OCI-LY7 (cell line): ENCODE measurements around the gene RNF217. TPM values are rescaled to one million over a fixed set of nuclear protein-coding genes. Genes with fewer than 3 reads are reported as not detected.

Experiments used
- BruUV-seq: library from RNA; stranded (reverse); fragments of 400-500 nt; replicated peaks from 2 replicates; lab custom pipeline; 2021; lab: Mats Ljungman, UMichigan
- CTCF ChIA-PET: fragments of 300-600 bp; sonication (Branson Sonifier 250); formaldehyde crosslinking; loops from one replicate; lab custom pipeline; 2022; ENCODE audit warnings: antibody characterized with exemption; ENCODE audit not compliant: unreplicated experiment; lab: Charles Lee
- POLR2A ChIA-PET: fragments of 300-600 bp; sonication (Branson Sonifier 250); formaldehyde crosslinking; loops from one replicate; lab custom pipeline; 2022; ENCODE audit warnings: antibody characterized with exemption; lab: Charles Lee
- DNase-seq: peaks from one replicate; pipeline ENCODE4 v3.0.0-alpha.2; 2015; ENCODE audit warnings: low spot score
- H2AFZ ChIP-seq: fragments of 200-600 bp; sonication (generic), shearing (Covaris generic); 2 replicates; pipeline ENCODE4 v1.6.1; 2014; ENCODE audit warnings: mild to moderate bottlenecking, antibody characterized with exemption, low read length, moderate library complexity
- H3K27ac ChIP-seq: fragments of 200-600 bp; sonication (generic); 2 replicates; pipeline ENCODE4 v1.5.1; 2014; ENCODE audit warnings: mixed run types, low read depth, mild to moderate bottlenecking, moderate library complexity, low read length, inconsistent platforms; ENCODE audit not compliant: poor library complexity, severe bottlenecking
- H3K36me3 ChIP-seq: fragments of 200-600 bp; sonication (generic); 2 replicates; pipeline ENCODE4 v1.6.1; 2014; ENCODE audit warnings: mild to moderate bottlenecking, antibody characterized with exemption, low read length, moderate library complexity, mixed read lengths; ENCODE audit not compliant: insufficient read depth
- H3K4me1 ChIP-seq: fragments of 200-600 bp; sonication (generic); 2 replicates; pipeline ENCODE4 v1.5.1; 2014; ENCODE audit warnings: mild to moderate bottlenecking, low read length; ENCODE audit not compliant: insufficient read depth, poor library complexity, severe bottlenecking
- H3K4me2 ChIP-seq: fragments of 200-600 bp; sonication (generic); 2 replicates; pipeline ENCODE4 v1.6.1; 2014; ENCODE audit warnings: mild to moderate bottlenecking, low read length
- H3K4me3 ChIP-seq: fragments of 200-600 bp; sonication (generic); 2 replicates; pipeline ENCODE4 v1.5.1; 2014; ENCODE audit warnings: mild to moderate bottlenecking, low read depth, low read length; ENCODE audit not compliant: poor library complexity, severe bottlenecking
- H3K79me2 ChIP-seq: fragments of 200-600 bp; sonication (generic); 2 replicates; pipeline ENCODE4 v1.6.1; 2016; ENCODE audit warnings: low read depth, mild to moderate bottlenecking, low read length, moderate library complexity, mixed read lengths; ENCODE audit not compliant: insufficient read depth
- H3K9me2 ChIP-seq: fragments of 200-600 bp; sonication (generic); 2 replicates; pipeline ENCODE4 v1.6.1; 2016; ENCODE audit warnings: mild to moderate bottlenecking, low read length, mixed read lengths; ENCODE audit not compliant: insufficient read depth
- H3K9me3 ChIP-seq: fragments of 200-600 bp; sonication (generic); 2 replicates; pipeline ENCODE4 v1.6.1; 2014; ENCODE audit warnings: mild to moderate bottlenecking, mixed run types, low read length, mixed read lengths
- H4K20me1 ChIP-seq: fragments of 200-600 bp; sonication (generic); 2 replicates; pipeline ENCODE4 v1.6.1; 2014; ENCODE audit warnings: mild to moderate bottlenecking, antibody characterized with exemption, low read length, moderate library complexity, mixed read lengths; ENCODE audit not compliant: insufficient read depth
- CTCF ChIP-seq: fragments of 200-600 bp; sonication (generic); conservative IDR thresholded peaks from 2 replicates; pipeline ENCODE4 v1.5.1; 2014; ENCODE audit warnings: mild to moderate bottlenecking, antibody characterized with exemption, low read length, moderate library complexity, mixed read lengths
- EZH2phosphoT487 ChIP-seq: fragments of 200-600 bp; sonication (generic); IDR thresholded peaks from 2 replicates; pipeline ENCODE4 v1.6.1; 2018; ENCODE audit warnings: low read depth, borderline replicate concordance, mild to moderate bottlenecking, mixed run types, antibody characterized with exemption, low read length, moderate library complexity, mixed read lengths
- intact Hi-C: fragments of 100-400 bp; cut with micrococcal nuclease; formaldehyde crosslinking; loops from one replicate; pipeline ENCODE4 v1.10.0; 2022; ENCODE audit not compliant: unreplicated experiment
- total RNA-seq, 2 experiments: library from RNA; depleted of rRNA in 1 of 2; stranded (reverse); fragments of >200 nt in 1 of 2; shearing (Covaris generic) in 1 of 2; gene quantifications; 2 replicates each; pipeline ENCODE4 v1.2.3, GENCODE V29; 2014 to 2022

RNF217 gene
- total RNA-seq, 2 experiments from 2014 or later = not detected

GRCh38 chr6:124996411-124996810, 34.2 kb downstream of the RNF217 start:
- Histone ChIP-seq H3K36me3 (no peaks in the 10 kb centered on the region), H3K4me2 (no peak overlapping the region), H3K4me1 (no peaks in the 10 kb centered on the region), H3K9me3 (no peaks in the 10 kb centered on the region), H2AFZ (no peak overlapping the region), H3K4me3 (no peak overlapping the region), H3K9me2 (no peaks in the 10 kb centered on the region), H4K20me1 (no peaks in the 10 kb centered on the region), H3K79me2 (no peaks in the 10 kb centered on the region), H3K27ac (no peak overlapping the region)
- DNase-seq = no peak
- ChIA-PET CTCF (no interaction called here), POLR2A (interaction anchor here (0.6 kb wide), 2 partner anchors 20 to 23 kb away, joined by 4 read pairs; no protein-coding TSS in a partner anchor)
- intact Hi-C loops = no loop called here
- TF ChIP-seq EZH2phosphoT487 (no peak), CTCF (no peak)
- BruUV-seq = no TSS peak

GRCh38 chr6:124997196-124997875, 35.1 kb downstream of the RNF217 start:
- Histone ChIP-seq H3K4me3 (no peak overlapping the region), H3K36me3 (no peaks in the 10 kb centered on the region), H3K27ac (no peak overlapping the region), H2AFZ (no peak overlapping the region), H3K4me1 (no peaks in the 10 kb centered on the region), H4K20me1 (no peaks in the 10 kb centered on the region), H3K79me2 (no peaks in the 10 kb centered on the region), H3K9me2 (no peaks in the 10 kb centered on the region), H3K9me3 (no peaks in the 10 kb centered on the region), H3K4me2 (no peak overlapping the region)
- CTCF ChIA-PET = no interaction called here
- POLR2A ChIA-PET = interaction anchor here (0.6 kb wide), 1 partner anchor 452 kb away, joined by 3 read pairs; no protein-coding TSS in a partner anchor
- no peak for DNase-seq
- intact Hi-C loops = no loop called here
- BruUV-seq = no TSS peak
- TF ChIP-seq EZH2phosphoT487 (no peak), CTCF (no peak)

GRCh38 chr6:124999105-124999764, 37.0 kb downstream of the RNF217 start:
- TF ChIP-seq CTCF (no peak), EZH2phosphoT487 (no peak)
- Histone ChIP-seq H3K9me3 (no peaks in the 10 kb centered on the region), H3K4me3 (no peak overlapping the region), H3K79me2 (no peaks in the 10 kb centered on the region), H3K27ac (no peak overlapping the region), H3K4me2 (no peak overlapping the region), H3K36me3 (no peaks in the 10 kb centered on the region), H3K4me1 (no peaks in the 10 kb centered on the region), H2AFZ (no peak overlapping the region), H3K9me2 (no peaks in the 10 kb centered on the region), H4K20me1 (no peaks in the 10 kb centered on the region)
- DNase-seq = no peak
- ChIA-PET POLR2A (interaction anchor here (0.6 kb wide), 1 partner anchor 17 kb away, joined by 4 read pairs; no protein-coding TSS in a partner anchor), CTCF (no interaction called here)
- BruUV-seq = no TSS peak
- intact Hi-C loops = no loop called here
